GM21576 (cell line): ENCODE data around the gene PCNX2.

Experiments used
- ATAC-seq: cut with Tn5 transposase; IDR thresholded peaks from one replicate; pipeline ENCODE4 v1.9.1; 2021; ENCODE audit warnings: mild to moderate bottlenecking, moderate library complexity; ENCODE audit not compliant: unreplicated experiment

The PCNX2 gene

GRCh38 chr1:233257786-233258185 is 37.7 kb downstream of the PCNX2 start:
- no peak for ATAC-seq

GRCh38 chr1:233256789-233257188 is 38.7 kb downstream of the PCNX2 start:
- ATAC-seq, result no peak

DNA sequence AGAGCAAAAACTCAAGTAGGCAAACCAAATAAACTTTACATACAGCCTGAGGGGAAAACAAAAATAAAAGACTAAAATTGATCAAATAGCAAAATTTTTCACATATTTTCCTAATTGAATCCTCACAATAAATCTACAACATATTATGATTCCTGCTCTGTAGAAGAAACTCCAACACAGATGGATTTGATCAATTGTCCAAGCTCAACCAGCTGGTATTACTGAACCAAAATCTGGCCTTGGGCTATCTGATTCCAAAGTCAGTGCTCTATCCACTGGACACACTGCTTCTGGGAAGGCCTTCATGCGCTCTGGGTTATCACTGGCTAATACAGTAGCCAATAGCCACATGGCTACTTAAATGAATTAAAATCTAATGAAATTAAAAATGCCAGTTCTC is 39.3 kb downstream of the PCNX2 start:
- no peak for ATAC-seq

- ATAC-seq, result no peak
Measured at GRCh38 chr1:233255145-233255544, 40.4 kb downstream of the PCNX2 start.

DNA sequence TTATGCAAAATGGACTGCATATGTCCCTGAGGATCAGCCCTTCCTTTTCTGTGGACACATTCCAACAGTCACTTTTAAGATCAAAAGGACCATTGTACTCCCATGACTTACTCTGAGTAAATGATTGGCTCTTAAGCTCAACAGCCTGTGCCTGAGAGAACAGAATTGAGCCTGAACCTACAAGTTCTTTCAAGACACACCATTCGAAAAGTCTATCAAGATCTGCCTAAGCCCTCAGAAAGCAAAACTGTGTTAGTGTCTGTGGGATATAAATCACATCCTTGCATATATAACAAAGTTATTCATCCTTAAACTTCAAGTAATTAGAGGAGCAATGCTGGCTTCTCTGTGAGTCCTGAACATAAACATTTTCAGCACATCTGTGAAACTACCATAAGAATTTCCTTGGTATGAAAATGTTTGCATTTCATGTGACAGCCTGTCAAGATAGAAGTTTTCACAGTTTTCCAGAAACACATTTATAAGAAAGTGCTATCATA is 41.6 kb downstream of the PCNX2 start:
- ATAC-seq, result no peak

DNA sequence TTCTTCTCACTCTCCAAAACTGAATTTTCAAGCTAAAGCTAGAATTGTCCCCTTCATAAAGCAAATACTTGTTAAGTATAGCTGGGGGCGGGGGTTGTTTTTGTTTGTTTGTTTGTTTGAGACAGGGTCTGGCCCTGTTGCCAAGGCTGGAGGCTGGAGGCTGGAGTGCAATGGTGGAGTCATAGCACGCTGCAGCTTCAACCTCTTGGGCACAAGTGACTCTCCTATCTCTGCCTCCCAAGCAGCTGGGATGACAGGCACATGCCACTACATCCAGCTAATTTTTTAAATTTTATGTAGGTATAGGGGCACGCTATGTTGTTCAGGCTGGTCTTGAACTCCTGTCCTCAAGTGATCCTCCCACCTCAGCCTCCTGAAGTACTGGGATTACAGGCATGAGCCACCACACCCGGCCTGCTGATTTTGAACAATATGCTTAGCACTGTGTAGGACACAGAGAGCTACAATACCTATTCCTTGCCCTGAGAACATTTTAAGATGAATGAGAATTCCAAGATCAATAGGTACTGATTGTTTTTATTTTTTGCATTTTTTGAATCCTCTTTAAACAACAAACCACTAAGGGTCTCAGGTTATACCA is 42.2 kb downstream of the PCNX2 start:
- ATAC-seq, result no peak

DNA sequence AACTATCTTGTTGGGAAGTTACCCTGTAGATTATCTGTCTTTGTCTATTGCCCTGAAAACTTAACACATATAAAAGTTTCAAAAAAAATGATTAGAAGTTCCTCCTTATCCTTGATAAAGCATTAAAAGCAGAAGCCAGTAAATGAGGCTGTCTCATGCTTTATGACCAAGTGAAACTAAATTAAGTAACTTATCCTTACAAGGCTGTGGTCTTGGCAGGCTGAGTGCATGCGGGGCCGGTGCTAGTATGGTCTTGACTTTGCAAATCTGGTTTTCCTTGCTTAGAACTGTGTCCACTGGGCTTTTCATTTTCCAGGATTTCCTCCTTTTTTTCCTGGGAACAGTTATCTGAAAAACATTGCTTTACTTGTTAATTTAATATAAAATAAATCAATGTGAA is 43.1 kb downstream of the PCNX2 start:
- no peak for ATAC-seq

GRCh38 chr1:233251201-233251720 is 44.3 kb downstream of the PCNX2 start:
- no peak for ATAC-seq

DNA sequence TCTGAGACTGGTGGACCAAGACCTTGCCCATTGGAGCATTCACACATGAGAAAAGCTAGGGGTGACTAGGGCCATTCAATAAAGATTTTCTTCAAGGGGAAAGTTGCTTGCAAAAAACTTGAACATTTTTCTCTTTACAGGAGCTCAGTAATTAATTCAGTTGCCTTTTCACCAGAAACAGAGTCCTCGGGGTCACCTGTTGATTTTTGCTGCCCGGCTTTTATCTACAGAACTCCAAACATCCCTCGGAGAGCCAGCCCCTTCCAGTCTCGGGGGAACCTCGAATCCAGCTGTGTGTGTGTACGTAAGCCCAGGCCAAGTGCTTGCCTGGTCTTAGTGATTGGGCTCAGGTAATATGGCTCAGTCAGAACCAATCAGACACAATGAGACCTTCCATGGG is 47.5 kb downstream of the PCNX2 start:
- no peak for ATAC-seq

DNA sequence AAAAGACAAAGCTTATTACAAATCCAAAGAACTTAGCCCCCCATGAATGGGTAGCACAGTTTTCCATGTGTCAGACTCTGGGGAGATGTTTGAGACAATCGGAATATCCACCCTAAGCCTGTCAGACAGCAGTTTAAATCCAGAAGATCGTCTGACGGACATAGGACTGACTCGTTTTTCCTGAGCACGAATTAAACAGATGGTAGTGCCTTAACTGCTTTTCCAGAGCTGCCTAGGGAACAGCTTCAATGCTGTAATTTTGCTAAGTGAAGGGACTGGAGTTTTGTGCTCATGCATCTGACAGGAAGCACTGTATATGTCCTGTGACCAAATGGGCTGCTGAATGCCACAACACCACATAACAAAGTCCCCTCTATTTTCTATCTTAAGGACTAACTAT is 48.6 kb downstream of the PCNX2 start:
- ATAC-seq, result no peak

GRCh38 chr1:233245191-233245765 is 50.2 kb downstream of the PCNX2 start:
- no peak for ATAC-seq

GRCh38 chr1:233244183-233244582 is 51.3 kb downstream of the PCNX2 start:
- no peak for ATAC-seq

GRCh38 chr1:233242827-233243483 is 52.6 kb downstream of the PCNX2 start:
- no peak for ATAC-seq

DNA sequence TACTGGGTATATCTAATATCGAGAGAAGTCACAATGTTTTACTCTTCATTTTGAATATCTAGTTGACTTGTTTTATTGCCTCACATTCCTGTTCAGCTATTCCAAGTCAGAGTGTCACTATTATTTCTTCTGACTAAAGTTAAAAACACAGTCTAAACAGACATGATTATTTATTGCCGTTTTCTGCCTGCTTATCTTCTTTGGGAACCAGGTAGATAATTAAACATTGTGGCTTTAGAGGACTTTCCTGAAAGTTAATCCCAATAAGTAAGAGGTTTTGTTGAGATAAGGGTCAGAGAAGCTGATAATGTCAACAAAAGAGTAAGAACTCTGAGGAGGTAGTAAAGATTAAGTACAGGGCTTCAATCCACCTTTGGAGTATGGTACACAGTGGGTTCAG is 53.8 kb downstream of the PCNX2 start:
- ATAC-seq, result no peak

GRCh38 chr1:233240829-233241682 is 54.5 kb downstream of the PCNX2 start:
- no peak for ATAC-seq

- no peak for ATAC-seq
Measured at GRCh38 chr1:233240371-233240770, 55.2 kb downstream of the PCNX2 start.

DNA sequence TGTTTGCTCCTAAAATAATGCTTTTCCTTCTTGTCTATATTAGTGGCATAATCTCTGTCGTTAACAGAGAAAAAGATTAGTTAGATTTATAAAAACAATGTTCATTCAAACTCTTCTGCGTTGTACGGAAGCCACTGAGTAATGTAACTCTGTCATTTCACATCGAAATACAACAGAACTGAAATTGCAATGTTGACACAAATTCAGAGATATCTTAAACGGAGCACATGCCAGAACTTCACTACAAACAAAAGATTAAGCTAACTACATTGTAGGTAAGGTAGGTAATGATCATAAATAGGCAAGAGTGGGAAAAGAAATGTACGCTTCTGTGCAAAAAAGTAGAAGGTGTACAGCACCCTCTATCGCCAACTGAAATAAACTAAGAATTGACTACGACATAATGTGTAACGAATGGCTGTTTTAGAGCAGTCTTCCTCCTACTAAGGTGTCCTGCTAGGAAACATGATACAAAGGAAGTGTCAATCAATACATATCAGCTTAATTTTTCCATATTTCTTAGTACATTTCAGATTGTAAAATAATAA is 56.6 kb downstream of the PCNX2 start:
- no peak for ATAC-seq

- no peak for ATAC-seq
Measured at GRCh38 chr1:233237647-233238046, 57.9 kb downstream of the PCNX2 start.

DNA sequence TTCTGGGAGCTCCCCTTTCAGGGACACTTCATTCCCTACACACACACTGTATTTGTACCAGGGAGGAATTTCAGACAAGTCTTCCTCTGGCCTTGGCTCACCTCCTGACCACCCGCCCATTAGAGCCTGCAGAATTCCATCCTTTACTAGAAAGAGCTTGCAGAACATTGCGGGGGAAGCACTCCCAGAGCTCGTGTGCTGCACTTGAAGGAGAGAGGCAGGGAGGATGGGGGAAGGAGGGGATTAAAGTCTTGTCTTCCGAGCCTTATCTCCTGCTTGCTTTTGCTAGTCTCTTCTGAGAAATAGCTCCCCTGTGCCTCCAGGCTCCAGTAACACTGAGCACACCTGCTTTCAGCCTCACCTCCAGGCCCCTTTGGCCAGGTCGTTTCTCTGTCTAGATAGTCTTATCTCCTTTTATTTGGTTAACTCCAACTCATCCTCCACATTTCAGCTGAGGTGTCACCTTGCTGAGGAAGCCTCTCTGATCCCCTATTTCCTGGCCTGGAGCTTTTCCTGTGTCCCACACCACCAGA is 62.0 kb downstream of the PCNX2 start:
- no peak for ATAC-seq

- ATAC-seq, result no peak
Measured at GRCh38 chr1:233230011-233230410, 65.5 kb downstream of the PCNX2 start.

DNA sequence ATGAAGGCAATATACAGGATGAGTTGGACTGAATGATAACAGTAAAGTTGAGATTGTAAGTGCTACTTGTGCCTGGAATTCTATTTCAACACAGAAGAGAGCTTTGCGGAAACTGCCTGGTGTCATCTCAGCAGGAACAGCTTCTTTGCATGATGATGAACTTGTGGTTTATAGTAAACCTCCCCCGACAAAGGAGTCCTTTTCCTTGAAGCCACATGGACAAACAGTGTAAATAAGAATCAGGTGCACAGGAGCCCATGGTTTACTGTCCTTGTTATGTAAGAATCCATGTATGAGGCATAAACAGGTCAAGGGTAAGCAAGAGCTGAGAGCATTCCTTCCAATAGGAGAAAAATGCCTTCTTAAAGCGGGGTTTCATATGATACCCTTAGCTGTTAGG is 66.2 kb downstream of the PCNX2 start:
- no peak for ATAC-seq
